NCI-H345 (cell line): ENCODE data around the gene ZNF175.

Experiments used
- DNase-seq: peaks from one replicate; lab custom pipeline; 2025; lab: John Stamatoyannopoulos, UW

The ZNF175 gene

DNA sequence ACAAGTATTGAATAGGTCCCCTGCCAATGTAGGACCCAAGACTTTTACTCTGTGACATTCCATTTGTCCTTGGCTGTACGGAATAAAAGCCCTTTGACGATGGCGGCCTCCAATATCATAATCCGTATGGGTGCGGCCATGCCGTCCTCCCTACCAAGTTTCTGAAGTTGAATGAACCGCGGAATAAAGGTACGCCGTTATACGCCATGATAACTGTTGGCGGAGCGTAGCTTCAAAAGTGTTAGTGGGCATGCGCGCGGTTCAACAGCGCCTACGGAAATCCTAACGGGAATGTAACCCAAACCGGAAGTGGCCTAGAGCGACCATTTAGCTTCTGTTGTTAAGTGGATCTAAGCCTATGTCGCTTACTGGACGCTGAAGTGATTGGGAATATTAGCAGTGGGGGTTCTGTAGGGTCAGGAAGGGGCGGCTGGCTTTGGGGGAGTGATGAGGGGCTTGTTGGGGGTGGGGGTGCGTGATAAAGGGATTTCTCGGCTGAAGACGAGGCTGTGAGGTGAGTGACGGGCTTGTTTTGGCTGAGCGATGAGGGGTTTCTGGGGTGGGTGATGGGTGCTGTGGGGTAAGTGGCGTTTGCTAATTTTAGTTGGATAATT lies at the start of gene ZNF175:
TSS of gene ZNF175 (plus strand) at position 322 of the 614 bp plus-strand sequence. CDS start 2,047 bp downstream, outside the sequence.
- no peak for DNase-seq

- no peak for DNase-seq
Measured at GRCh38 chr19:51521357-51521756, 49.7 kb upstream of the ZNF175 start.

DNA sequence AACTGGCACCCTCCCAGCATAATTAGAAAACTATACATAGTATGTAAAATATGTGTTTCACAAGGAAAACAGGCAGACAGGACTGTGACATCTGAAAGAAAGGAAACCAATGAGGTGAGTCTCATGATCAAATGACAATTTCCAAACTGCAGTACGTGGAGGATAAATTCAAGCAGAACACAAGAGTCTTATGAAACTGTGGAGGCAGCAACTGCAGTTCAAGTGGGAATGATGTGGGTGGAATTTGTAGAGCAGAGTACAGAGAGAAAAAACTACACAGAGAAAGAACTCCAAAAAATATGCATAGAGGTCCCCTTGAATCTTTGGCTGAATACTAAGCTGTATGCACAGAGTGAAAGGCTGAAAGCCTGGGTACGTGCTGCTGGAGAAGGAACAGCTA lies 49.3 kb upstream of the ZNF175 start:
- DNase-seq = no peak

GRCh38 chr19:51524666-51525264 lies 46.3 kb upstream of the ZNF175 start:
- DNase-seq = no peak

GRCh38 chr19:51525651-51526050 lies 45.4 kb upstream of the ZNF175 start:
- DNase-seq = no peak

DNA sequence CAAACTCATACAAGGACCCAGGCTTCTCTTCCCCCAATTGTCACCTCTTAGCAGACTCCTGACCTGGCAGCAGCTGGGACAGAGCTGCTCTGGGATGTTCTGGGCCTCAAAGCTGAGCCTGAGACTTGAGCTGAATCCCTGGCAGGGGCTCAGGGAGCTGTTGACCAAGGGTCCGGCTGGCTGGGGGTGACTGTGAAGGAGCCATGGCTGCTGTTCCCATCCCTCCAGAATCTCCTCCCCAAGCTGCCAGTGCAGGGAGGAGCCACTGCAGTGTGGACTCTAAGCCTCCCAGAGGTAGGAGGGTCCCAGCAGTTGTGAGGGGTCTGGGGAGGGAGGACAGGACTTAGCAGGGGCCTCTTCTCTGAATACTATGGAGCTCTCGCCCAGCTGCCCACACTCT lies 41.8 kb upstream of the ZNF175 start:
- DNase-seq = no peak

GRCh38 chr19:51530616-51531015 lies 40.5 kb upstream of the ZNF175 start:
- DNase-seq = no peak

GRCh38 chr19:51531349-51532315 lies 39.5 kb upstream of the ZNF175 start, which contains the start of gene SIGLEC6:
Gene SIGLEC6, minus strand, starts transcription at chr19:51531670. Its CDS starts 22 bp downstream, at chr19:51531648.
- no peak for DNase-seq

DNA sequence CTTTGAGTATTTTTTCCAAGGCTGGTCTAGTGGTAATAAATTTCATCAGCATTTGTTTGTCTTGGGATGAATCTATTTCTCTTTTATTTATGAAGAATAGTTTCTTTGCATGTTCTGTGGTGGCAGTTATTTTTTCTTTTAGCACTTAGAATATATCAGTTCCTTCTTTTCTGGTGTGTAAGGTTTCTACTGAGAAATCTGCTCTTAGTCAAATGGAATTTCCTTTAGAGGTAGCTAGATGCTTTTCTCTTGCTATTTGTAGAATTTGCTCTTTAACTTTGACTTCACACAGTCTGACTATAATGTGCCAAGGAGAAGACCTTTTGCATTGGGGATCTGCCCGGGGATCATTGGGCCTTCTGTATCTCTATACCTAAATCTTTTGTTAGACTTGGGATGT lies 35.5 kb upstream of the ZNF175 start:
- no peak for DNase-seq

- no peak for DNase-seq
Measured at GRCh38 chr19:51539821-51540366, 31.2 kb upstream of the ZNF175 start.

- no peak for DNase-seq
Measured at GRCh38 chr19:51541458-51542357, 29.4 kb upstream of the ZNF175 start.

DNA sequence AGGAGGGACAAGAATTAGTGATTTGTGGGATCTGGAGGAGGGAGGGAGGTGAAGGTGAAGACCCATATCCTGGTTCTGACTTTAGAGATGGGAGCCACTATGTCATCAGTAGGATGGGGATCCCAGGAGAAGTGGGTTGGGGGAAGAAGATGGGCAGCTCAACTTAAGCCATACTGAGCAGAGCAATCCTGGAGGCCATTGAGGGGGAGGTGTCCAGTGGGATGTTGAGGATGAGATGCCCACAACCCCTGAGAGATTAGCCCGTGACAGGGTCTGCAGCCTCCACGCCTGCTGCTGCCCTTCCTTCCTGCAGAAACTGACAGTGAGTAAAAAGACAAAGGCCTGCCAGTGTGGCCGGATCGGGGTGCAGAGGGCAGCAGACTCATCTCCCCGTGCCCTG lies 28.4 kb upstream of the ZNF175 start:
- DNase-seq = no peak

DNA sequence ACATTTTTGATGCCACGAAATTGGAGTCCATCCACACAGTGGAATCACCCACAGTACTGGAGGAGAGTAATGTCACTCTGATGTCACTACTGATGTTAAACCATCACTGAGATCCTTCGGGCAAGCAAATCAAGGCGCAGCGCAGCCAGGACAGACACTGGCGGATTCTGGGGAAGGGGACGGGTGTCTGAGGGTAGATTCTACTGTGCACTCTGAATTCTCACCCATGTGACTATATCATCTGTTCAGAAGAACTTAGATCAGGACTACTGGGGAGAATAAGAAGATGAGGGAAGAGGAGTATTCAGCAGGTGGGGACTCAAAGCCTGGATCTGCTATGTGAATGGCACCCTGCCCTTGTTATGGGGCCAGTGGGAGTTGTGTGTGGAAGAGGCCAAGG lies 27.0 kb upstream of the ZNF175 start:
- DNase-seq = no peak

- no peak for DNase-seq
Measured at GRCh38 chr19:51546107-51546649, 24.9 kb upstream of the ZNF175 start.

DNA sequence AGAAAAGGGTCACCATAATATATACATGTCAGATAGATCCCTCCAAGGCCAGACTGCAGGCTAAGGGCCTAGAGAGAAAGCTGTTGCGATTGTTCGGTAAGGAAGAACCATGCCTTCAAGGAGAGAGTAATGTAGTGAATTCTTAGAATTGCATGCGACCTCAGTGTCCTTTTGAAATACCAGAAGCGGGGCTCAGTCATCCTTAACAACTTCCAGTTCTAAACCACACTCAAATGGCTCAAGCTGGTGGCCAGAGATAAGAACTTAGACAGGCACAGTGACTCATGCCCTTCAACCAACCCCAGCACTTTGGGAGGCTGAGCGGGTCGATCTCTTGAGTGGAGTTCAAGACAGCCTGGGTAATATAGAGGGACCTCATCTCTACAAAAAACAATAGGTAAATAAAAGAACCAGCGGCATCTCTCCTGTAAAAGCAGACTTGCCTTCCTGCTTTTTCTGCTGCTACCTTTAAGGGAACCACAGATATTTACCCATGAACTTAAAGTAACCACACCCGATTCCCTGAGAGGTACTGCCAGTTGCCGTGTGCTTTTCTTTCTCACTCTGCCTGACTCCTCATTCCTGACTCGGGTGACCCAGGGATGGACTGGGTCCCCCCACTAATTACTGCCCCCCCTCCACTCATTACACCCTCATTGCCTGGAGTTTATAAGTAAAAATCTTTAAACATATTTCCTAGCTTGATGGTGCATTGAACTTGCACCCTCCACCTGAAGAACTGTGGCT lies 24.3 kb upstream of the ZNF175 start:
- DNase-seq = no peak

DNA sequence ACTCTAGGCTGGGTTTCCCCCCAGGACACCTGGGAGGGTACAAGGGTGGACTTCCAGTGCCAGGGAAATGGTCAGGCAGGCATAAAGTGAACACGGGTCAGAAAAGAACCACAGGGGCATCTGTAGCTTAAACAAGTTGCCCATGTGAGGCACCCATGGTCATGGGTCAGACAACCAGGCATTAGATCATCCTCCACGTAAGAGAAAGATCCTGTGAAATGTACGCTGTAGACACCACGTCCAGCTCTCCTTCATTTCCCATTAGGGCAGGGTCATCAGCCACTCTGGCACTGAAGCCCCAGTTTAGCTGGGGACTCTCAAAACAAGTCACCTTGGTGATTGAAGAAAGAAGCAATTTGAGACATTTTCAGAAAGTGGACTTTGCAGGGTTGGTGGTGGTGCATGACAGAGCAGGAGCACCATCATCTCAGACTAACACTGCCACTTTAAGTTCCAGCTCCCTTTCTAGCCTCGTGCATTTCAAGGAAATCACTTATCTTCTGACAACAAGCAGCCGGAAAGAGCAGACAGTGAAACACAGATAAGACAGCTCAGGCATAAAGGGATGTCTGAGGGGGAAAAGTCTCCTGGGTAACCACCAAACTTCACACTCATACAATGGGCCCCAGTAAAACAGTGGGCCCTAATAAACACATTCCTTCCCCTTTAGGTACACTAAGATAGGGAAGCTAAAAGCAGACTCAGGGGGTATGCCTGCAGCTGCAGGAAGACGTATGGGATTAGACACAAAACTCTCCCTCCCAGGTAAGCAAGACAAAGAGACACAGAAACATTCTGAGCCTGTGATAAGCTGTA lies 23.5 kb upstream of the ZNF175 start:
- no peak for DNase-seq

DNA sequence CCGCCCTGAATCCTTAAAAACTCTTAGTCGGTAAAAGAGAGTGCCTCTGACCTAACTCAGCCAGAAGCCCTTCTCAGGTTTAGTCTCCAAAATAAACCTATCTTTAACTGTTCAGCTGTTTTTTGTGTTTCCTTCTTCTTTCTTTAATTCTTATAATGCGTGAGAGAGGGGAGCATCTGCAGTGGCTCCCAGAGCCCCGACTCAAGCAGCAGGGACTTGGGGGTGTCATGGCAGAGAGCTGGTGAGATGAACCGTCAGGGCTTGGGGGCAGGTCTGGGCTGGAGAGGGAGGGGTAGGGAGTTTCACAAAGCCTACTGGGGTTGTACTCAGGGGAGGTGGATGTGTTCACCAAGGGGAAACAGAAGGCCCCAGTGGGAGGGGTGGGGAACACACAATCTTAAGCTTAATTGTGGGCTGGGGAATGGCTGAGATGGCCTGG lies 22.9 kb upstream of the ZNF175 start:
- DNase-seq = no peak

DNA sequence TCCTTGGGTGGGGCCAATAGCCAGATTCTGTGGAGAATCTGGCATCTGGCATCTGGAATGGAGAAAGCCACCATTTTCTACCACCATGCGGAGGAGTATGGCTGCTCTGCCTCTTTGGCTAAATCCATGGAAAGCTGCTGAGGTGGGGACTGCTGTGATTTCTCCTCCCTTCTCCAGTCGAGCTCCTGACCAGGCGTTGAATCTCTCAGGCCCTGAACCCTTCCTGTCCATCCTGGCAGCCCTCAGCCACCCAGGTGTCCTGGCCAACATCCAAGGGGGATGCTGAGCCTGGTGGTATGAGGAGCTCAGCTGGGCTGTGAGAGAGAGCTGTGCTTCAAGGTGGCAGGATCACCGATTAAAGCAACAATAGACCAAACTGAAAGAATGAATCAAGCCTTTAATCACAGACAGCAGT lies 22.2 kb upstream of the ZNF175 start:
- DNase-seq = no peak

DNA sequence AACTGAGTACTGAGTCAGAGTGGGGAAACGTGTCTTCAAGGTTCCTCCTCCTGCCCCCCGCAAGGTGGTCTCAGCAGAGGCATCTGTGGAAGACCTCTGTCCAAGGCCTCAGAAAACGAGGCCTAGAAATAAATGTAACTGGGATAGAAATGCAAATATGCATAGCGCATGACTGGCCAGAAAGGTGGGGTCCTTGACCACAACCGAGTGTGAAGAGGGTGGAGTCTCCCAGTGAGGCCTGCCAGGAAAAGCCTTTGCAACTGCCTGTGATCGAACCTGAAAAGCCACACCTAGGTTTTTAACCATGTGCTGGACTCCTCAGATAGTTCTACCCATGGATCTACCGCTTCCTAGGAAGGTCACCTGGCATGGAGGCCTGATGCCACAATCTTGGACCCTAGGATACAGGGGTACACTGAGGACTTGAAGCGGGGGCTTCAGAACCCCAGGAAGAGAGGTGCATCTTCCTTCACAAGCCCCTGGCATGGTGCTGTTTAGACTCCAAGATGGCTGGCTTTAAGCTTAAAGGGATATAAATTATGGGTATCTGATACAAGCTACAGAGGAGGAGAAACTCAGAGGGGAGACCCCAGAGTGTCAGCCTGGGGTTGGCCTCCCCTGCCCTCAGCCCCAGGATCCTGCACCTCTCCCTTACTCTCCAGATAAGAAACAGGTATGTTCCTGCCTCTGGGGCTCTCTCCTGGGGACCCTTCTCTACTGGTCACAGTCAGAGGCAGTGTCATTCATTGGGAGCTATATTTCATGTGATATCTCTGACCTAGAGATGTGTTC lies 21.4 kb upstream of the ZNF175 start:
- DNase-seq = no peak
